Measurements from ENCODE around the gene USP24.

Gene USP24

DNA sequence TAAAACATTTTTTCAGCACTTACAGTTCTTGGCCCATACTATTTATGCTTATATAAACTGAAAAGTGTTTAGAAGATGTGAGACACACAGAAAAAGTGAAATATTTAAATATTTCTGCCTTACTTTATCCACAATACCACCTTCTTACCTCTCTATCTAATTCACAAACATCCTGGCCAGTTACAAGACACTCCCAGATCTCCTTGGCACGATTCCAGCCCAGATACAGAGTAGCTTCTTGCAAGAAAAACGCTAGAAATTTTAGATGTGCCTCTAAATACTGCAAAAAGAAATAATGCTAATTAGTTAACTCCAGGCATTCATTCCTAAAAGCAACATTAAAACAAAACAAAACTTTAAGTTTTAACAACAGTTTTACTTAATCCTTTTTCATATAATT, 68.4 kb downstream of the USP24 start:
- Histone ChIP-seq H3K9me2 (replicated peaks; ENCODE audit: control insufficient read depth, low read length) (no peaks in the 10 kb centered on the region), H3K27me3 (ENCODE audit: control insufficient read depth, low read length) (no peaks in the 10 kb centered on the region), H3K79me2 (ENCODE audit: control insufficient read depth, low read length) (no peaks in the 10 kb centered on the region), H3K4me2 (ENCODE audit: low read length) (no peak overlapping the region), H3F3A (ENCODE audit: control insufficient read depth, insufficient read depth) (peaks cover 4% of the 10 kb centered on the region), H3K4me3 (ENCODE audit: low read length) (no peak overlapping the region), H3K4me1 (ENCODE audit: control insufficient read depth, low read length) (no peaks in the 10 kb centered on the region), H4K20me1 (ENCODE audit: control insufficient read depth, insufficient read depth, low read depth, low read length) (no peaks in the 10 kb centered on the region), H3K27ac (ENCODE audit: low read depth, low read length) (no peak overlapping the region), H3K9me3 (ENCODE audit: control insufficient read depth, insufficient read depth, low read length) (no peaks in the 10 kb centered on the region), H3K36me3 (ENCODE audit: control insufficient read depth, low read length) (peaks cover 79% of the 10 kb centered on the region)
- TF ChIP-seq EZH2phosphoT487 (IDR thresholded peaks at IDR 0.05; ENCODE audit: borderline replicate concordance, low read length), result no peak
- no peak for TF ChIP-seq CTCF (IDR thresholded peaks at IDR 0.05; ENCODE audit: low read depth, low read length, poor library complexity, severe bottlenecking)

- Histone ChIP-seq H3K9me3 (ENCODE audit: control insufficient read depth, insufficient read depth, low read length) (no peaks in the 10 kb centered on the region), H3K4me3 (ENCODE audit: low read length) (no peak overlapping the region), H3K9me2 (replicated peaks; ENCODE audit: control insufficient read depth, low read length) (no peaks in the 10 kb centered on the region), H3K4me1 (ENCODE audit: control insufficient read depth, low read length) (no peaks in the 10 kb centered on the region), H3K79me2 (ENCODE audit: control insufficient read depth, low read length) (no peaks in the 10 kb centered on the region), H3K27me3 (ENCODE audit: control insufficient read depth, low read length) (no peaks in the 10 kb centered on the region), H3K36me3 (ENCODE audit: control insufficient read depth, low read length) (peaks cover 87% of the 10 kb centered on the region), H4K20me1 (ENCODE audit: control insufficient read depth, insufficient read depth, low read depth, low read length) (no peaks in the 10 kb centered on the region), H3K27ac (ENCODE audit: low read depth, low read length) (no peak overlapping the region), H3F3A (ENCODE audit: control insufficient read depth, insufficient read depth) (peaks cover 4% of the 10 kb centered on the region), H3K4me2 (ENCODE audit: low read length) (no peak overlapping the region)
- TF ChIP-seq EZH2phosphoT487 (IDR thresholded peaks at IDR 0.05; ENCODE audit: borderline replicate concordance, low read length), result no peak
- no peak for TF ChIP-seq CTCF (IDR thresholded peaks at IDR 0.05; ENCODE audit: low read depth, low read length, poor library complexity, severe bottlenecking)
These were observed 70.3 kb downstream of the USP24 start for GRCh38 chr1:55144886-55145285.

DNA sequence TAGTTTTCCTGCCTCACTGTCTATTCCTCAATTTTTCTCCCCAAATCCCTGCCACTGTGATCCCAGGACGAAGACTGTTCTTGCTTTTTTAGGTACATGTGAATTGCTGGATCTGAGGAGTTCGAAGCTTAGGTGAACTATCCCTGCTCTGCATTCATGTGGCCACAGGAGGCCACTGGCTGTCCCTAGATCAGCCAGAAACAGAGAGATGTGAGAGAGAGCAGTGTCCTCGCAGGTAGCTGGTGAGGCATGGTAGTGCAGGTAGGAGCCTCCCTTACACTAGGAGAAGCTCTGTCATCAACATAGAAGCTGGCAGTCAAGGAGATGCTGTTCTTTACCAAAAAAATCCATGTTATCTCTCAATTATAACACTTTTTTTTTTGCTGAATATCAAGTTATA, 71.5 kb downstream of the USP24 start:
- Histone ChIP-seq H3K4me3 (ENCODE audit: low read length) (no peak overlapping the region), H3K9me2 (replicated peaks; ENCODE audit: control insufficient read depth, low read length) (no peaks in the 10 kb centered on the region), H3K79me2 (ENCODE audit: control insufficient read depth, low read length) (no peaks in the 10 kb centered on the region), H3K4me2 (ENCODE audit: low read length) (no peak overlapping the region), H3K27ac (ENCODE audit: low read depth, low read length) (no peak overlapping the region), H3K27me3 (ENCODE audit: control insufficient read depth, low read length) (no peaks in the 10 kb centered on the region), H4K20me1 (ENCODE audit: control insufficient read depth, insufficient read depth, low read depth, low read length) (no peaks in the 10 kb centered on the region), H3K4me1 (ENCODE audit: control insufficient read depth, low read length) (no peaks in the 10 kb centered on the region), H3K36me3 (ENCODE audit: control insufficient read depth, low read length) (peaks cover 92% of the 10 kb centered on the region), H3F3A (ENCODE audit: control insufficient read depth, insufficient read depth) (peaks cover 4% of the 10 kb centered on the region), H3K9me3 (ENCODE audit: control insufficient read depth, insufficient read depth, low read length) (no peaks in the 10 kb centered on the region)
- TF ChIP-seq CTCF (IDR thresholded peaks at IDR 0.05; ENCODE audit: low read depth, low read length, poor library complexity, severe bottlenecking), result no peak
- TF ChIP-seq EZH2phosphoT487 (IDR thresholded peaks at IDR 0.05; ENCODE audit: borderline replicate concordance, low read length), result no peak

All from DOHH2 (cell line).